CD4-positive, CD25-positive, alpha-beta regulatory T cell (primary cell): ENCODE data around the gene SYNPO2. TPM values are rescaled to one million over a fixed set of nuclear protein-coding genes. Genes with fewer than 3 reads are reported as not detected.

Experiments used
- polyA plus RNA-seq, 4 donors: library from polyadenylated mRNA; unstranded; fragments of 300-500 nt; fragmentation: Illumina TruSeq; gene quantifications; one replicate each; pipeline ENCODE4 v1.2.3, GENCODE V29; 2021
- total RNA-seq: library from RNA; stranded (reverse); gene quantifications from one replicate; pipeline ENCODE4 v1.2.3, GENCODE V29; 2022

SYNPO2 gene
- total and polyA plus RNA-seq, 5 donors from 2014 or later = 0.13 to 0.35 (median 0.25) TPM

Other genes with a start within 250 kb of the SYNPO2 start
- 52.3 TPM for gene METTL14, start 203.5 kb upstream of the SYNPO2 start, total RNA-seq
- gene METTL14, start 203.5 kb upstream of the SYNPO2 start, polyA plus RNA-seq = 10 to 100 TPM; 36.4 to 46.9 (median 40.1) TPM
- 38.3 TPM for gene SEC24D, start 52.7 kb upstream of the SYNPO2 start, total RNA-seq
- 10 to 100 TPM; 15.9 to 20.8 (median 16.1) TPM for gene SEC24D, start 52.7 kb upstream of the SYNPO2 start, polyA plus RNA-seq
- gene MYOZ2, start 247.0 kb downstream of the SYNPO2 start, total RNA-seq = not detected
- under 1 TPM in 1 of 4 donors, not detected in 3; 0.24 TPM for gene MYOZ2, start 247.0 kb downstream of the SYNPO2 start, polyA plus RNA-seq